ENCODE measurements around the gene DLG4. TPM values are rescaled to one million over a fixed set of nuclear protein-coding genes. Genes with fewer than 3 reads are reported as not detected.

Gene DLG4
- total RNA-seq, 1 experiment from 2014 or later, result 59.7 TPM

GRCh38 chr17:7236808-7237207 is 17.2 kb upstream of the DLG4 start:
- H3K36me3 Mint-ChIP-seq, result peaks cover 29% of the 10 kb centered on the region
- POLR2A ChIA-PET, result no interaction called here

DNA sequence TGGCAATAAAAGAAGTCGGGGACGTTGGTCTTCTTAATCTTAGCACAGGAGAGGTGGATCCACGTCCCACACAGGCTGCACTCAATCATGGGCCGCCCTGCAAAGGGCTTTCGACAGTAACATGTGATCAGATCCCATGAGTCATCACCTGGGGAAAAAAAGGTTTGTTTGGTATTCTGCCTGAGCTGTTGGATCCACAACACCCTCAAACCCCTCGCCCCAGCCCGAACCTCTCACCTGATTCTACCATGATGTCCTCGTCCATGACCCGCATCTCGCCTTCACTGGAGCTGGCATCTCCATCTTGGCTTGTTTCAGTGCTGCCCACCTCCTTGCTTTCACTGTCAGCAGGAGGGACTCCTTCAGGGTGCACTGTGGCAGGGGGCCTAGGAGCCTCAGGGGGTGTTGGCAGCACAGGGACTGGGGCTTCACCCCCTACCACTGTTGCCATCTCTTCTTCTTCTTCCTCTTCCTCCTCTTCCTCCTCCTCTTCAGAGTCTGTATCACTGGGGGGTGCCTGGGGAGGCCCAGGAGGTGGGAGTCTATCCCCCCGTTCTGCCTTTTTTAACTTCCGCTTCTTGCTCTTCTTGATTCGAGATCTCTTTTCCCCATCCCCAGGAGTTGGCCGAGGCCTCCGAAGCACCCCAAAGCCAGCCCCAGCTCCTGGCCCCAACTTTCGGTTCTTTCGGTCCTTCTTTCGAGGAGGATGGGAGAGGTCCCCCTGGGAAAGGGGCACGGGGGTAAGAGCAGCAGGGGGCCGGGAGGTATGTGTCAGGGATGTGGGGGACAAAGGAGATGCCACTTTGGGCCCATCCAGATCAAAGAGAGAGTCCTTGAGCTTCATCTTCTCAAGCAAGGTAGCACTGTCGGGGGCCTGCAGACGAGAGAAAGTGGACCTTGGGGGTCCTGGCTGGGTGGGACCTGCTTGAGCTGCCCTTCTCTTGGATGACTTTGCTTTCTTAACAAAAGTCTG is 16.3 kb upstream of the DLG4 start:
- H3K27me3 Mint-ChIP-seq (ENCODE audit: low read depth), result no peaks in the 10 kb centered on the region
- DNase-seq (ENCODE audit: low spot score), result no peak
- H3K36me3 Mint-ChIP-seq, result peaks cover 30% of the 10 kb centered on the region
- H3K4me3 Mint-ChIP-seq, result no peak overlapping the region
- peaks cover 38% of the 10 kb centered on the region for H3K4me1 Mint-ChIP-seq
- no peak overlapping the region; the same call in none of the 2 replicates for H3K27ac Mint-ChIP-seq
- ChIA-PET POLR2A (no interaction called here), CTCF (interaction anchor here (6.0 kb wide), 1 partner anchor 15 kb away, joined by 36 read pairs; the partner anchor contains the start of genes ACADVL and DLG4)
- no peak for ATAC-seq
- H3K9me3 Mint-ChIP-seq, result no peaks in the 10 kb centered on the region
- TF ChIP-seq, protein P1, sequence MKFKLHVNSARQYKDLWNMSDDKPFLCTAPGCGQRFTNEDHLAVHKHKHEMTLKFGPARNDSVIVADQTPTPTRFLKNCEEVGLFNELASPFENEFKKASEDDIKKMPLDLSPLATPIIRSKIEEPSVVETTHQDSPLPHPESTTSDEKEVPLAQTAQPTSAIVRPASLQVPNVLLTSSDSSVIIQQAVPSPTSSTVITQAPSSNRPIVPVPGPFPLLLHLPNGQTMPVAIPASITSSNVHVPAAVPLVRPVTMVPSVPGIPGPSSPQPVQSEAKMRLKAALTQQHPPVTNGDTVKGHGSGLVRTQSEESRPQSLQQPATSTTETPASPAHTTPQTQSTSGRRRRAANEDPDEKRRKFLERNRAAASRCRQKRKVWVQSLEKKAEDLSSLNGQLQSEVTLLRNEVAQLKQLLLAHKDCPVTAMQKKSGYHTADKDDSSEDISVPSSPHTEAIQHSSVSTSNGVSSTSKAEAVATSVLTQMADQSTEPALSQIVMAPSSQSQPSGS (CRISPR knock-in tag; IDR thresholded peaks at IDR 0.05; ENCODE audit: borderline replicate concordance, low read depth), result no peak
- TF ChIP-seq ZBTB43 (CRISPR knock-in tag; IDR thresholded peaks at IDR 0.05) (no peak), NFE2L1 (CRISPR knock-in tag; IDR thresholded peaks at IDR 0.05) (no peak), EMX1 (CRISPR knock-in tag; IDR thresholded peaks at IDR 0.05) (no peak)
- TF ChIP-seq, protein P2, sequence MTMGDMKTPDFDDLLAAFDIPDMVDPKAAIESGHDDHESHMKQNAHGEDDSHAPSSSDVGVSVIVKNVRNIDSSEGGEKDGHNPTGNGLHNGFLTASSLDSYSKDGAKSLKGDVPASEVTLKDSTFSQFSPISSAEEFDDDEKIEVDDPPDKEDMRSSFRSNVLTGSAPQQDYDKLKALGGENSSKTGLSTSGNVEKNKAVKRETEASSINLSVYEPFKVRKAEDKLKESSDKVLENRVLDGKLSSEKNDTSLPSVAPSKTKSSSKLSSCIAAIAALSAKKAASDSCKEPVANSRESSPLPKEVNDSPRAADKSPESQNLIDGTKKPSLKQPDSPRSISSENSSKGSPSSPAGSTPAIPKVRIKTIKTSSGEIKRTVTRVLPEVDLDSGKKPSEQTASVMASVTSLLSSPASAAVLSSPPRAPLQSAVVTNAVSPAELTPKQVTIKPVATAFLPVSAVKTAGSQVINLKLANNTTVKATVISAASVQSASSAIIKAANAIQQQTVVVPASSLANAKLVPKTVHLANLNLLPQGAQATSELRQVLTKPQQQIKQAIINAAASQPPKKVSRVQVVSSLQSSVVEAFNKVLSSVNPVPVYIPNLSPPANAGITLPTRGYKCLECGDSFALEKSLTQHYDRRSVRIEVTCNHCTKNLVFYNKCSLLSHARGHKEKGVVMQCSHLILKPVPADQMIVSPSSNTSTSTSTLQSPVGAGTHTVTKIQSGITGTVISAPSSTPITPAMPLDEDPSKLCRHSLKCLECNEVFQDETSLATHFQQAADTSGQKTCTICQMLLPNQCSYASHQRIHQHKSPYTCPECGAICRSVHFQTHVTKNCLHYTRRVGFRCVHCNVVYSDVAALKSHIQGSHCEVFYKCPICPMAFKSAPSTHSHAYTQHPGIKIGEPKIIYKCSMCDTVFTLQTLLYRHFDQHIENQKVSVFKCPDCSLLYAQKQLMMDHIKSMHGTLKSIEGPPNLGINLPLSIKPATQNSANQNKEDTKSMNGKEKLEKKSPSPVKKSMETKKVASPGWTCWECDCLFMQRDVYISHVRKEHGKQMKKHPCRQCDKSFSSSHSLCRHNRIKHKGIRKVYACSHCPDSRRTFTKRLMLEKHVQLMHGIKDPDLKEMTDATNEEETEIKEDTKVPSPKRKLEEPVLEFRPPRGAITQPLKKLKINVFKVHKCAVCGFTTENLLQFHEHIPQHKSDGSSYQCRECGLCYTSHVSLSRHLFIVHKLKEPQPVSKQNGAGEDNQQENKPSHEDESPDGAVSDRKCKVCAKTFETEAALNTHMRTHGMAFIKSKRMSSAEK (CRISPR knock-in tag; IDR thresholded peaks at IDR 0.05; ENCODE audit: borderline replicate concordance), result no peak
- TF ChIP-seq, protein P3, sequence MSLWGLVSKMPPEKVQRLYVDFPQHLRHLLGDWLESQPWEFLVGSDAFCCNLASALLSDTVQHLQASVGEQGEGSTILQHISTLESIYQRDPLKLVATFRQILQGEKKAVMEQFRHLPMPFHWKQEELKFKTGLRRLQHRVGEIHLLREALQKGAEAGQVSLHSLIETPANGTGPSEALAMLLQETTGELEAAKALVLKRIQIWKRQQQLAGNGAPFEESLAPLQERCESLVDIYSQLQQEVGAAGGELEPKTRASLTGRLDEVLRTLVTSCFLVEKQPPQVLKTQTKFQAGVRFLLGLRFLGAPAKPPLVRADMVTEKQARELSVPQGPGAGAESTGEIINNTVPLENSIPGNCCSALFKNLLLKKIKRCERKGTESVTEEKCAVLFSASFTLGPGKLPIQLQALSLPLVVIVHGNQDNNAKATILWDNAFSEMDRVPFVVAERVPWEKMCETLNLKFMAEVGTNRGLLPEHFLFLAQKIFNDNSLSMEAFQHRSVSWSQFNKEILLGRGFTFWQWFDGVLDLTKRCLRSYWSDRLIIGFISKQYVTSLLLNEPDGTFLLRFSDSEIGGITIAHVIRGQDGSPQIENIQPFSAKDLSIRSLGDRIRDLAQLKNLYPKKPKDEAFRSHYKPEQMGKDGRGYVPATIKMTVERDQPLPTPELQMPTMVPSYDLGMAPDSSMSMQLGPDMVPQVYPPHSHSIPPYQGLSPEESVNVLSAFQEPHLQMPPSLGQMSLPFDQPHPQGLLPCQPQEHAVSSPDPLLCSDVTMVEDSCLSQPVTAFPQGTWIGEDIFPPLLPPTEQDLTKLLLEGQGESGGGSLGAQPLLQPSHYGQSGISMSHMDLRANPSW (CRISPR knock-in tag; conservative IDR thresholded peaks at IDR 0.05; ENCODE audit: low read depth), result no peak
- TF ChIP-seq, protein P4, sequence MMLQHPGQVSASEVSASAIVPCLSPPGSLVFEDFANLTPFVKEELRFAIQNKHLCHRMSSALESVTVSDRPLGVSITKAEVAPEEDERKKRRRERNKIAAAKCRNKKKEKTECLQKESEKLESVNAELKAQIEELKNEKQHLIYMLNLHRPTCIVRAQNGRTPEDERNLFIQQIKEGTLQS (CRISPR knock-in tag; conservative IDR thresholded peaks at IDR 0.05), result no peak
- TF ChIP-seq, protein P5, sequence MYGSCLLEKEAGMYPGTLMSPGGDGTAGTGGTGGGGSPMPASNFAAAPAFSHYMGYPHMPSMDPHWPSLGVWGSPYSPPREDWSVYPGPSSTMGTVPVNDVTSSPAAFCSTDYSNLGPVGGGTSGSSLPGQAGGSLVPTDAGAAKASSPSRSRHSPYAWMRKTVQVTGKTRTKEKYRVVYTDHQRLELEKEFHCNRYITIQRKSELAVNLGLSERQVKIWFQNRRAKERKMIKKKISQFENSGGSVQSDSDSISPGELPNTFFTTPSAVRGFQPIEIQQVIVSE (CRISPR knock-in tag; IDR thresholded peaks at IDR 0.05; ENCODE audit: borderline replicate concordance), result no peak

More at GRCh38 chr17:7236808-7237207, 17.2 kb upstream of the DLG4 start:
- peaks cover 47% of the 10 kb centered on the region for H3K4me1 Mint-ChIP-seq
- CTCF ChIA-PET, result interaction anchor here (6.0 kb wide), 1 partner anchor 16 kb away, joined by 36 read pairs; the partner anchor contains the start of genes ACADVL and DLG4
- ATAC-seq (no peak), DNase-seq (ENCODE audit: low spot score) (no peak)
- H3K27me3 Mint-ChIP-seq (ENCODE audit: low read depth), result no peaks in the 10 kb centered on the region
- H3K4me3 Mint-ChIP-seq, result peak overlapping the region; percentile 95
- H3K27ac Mint-ChIP-seq, result peak overlapping the region; percentile 15
- TF ChIP-seq GABPB1 (CRISPR knock-in tag; IDR thresholded peaks at IDR 0.05) (no peak), SOX15 (CRISPR knock-in tag; IDR thresholded peaks at IDR 0.05) (no peak), ZNF121 (CRISPR knock-in tag; IDR thresholded peaks at IDR 0.05) (no peak), CREB1 (CRISPR knock-in tag; IDR thresholded peaks at IDR 0.05) (no peak), MYBL2 (CRISPR knock-in tag; IDR thresholded peaks at IDR 0.05) (no peak)
- TF ChIP-seq, protein P2 (CRISPR knock-in tag; IDR thresholded peaks at IDR 0.05; ENCODE audit: borderline replicate concordance), result no peak
- TF ChIP-seq, protein P6, sequence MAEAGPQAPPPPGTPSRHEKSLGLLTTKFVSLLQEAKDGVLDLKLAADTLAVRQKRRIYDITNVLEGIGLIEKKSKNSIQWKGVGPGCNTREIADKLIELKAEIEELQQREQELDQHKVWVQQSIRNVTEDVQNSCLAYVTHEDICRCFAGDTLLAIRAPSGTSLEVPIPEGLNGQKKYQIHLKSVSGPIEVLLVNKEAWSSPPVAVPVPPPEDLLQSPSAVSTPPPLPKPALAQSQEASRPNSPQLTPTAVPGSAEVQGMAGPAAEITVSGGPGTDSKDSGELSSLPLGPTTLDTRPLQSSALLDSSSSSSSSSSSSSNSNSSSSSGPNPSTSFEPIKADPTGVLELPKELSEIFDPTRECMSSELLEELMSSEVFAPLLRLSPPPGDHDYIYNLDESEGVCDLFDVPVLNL (CRISPR knock-in tag; IDR thresholded peaks at IDR 0.05; ENCODE audit: borderline replicate concordance, low read depth), result no peak
- H3K9me3 Mint-ChIP-seq, result no peaks in the 10 kb centered on the region
